Measurements from ENCODE around the gene DCUN1D3.

Gene DCUN1D3

DNA sequence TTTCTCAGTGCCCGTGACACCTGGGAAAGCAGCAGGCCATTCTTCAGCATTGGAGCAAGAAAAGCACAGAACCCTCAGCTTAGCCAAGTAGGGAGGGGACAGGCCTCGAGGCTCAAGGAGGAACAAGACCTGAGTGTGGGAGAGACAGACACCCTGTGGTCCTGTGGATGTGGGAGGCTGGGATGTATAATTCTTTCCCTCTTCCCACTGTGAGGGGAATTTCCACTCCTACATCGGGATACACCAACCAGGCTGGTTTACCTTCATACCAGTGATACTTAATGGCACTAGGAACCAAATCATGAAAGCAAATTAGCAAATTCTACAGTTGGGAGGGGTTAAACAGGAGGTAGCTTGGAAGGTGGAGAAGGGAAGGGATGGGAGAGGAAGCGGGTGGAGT lies 42.1 kb upstream of the DCUN1D3 start:
- H3K4me3 ChIP-seq (replicated peaks in 1 of 2; ENCODE audit: low read depth in 2 of 2, low read length in 2 of 2) = no peak overlapping the region
- no peak for TF ChIP-seq CTCF (IDR thresholded peaks at IDR 0.05; ENCODE audit: low read depth, low read length)
- no peak for DNase-seq (ENCODE audit: low read depth in 2 of 2)

GRCh38 chr16:20941636-20941926 lies 41.4 kb upstream of the DCUN1D3 start:
- no peak overlapping the region for H3K4me3 ChIP-seq (replicated peaks in 1 of 2; ENCODE audit: low read depth in 2 of 2, low read length in 2 of 2)
- no peak for TF ChIP-seq CTCF (IDR thresholded peaks at IDR 0.05; ENCODE audit: low read depth, low read length)
- no peak for DNase-seq (ENCODE audit: low read depth in 2 of 2)

GRCh38 chr16:20940871-20941635 lies 40.9 kb upstream of the DCUN1D3 start:
- DNase-seq (ENCODE audit: low read depth in 2 of 2) = no peak
- H3K4me3 ChIP-seq (replicated peaks in 1 of 2; ENCODE audit: low read depth in 2 of 2, low read length in 2 of 2) = no peak overlapping the region
- TF ChIP-seq CTCF (IDR thresholded peaks at IDR 0.05; ENCODE audit: low read depth, low read length) = no peak

DNA sequence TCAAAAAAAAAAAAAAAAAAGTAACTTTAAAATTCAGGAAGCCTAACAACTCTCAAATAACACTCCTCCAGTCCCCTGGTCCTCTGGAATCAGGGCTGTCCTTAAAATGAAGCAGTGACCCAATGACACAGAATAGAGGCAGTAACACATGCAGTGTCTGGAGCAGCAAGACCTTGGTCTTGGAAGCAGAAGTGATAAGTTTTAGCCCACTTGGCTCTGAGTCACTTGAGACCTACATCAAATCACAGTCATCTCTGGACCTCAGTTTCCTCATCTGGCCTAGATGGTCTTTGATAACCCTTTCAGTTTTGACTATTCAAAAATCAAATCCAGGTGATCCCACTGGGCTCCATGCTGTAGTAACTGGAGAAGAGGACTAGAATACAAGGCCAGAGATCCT lies 39.5 kb upstream of the DCUN1D3 start:
- no peak for TF ChIP-seq CTCF (IDR thresholded peaks at IDR 0.05; ENCODE audit: low read depth, low read length)
- H3K4me3 ChIP-seq (replicated peaks in 1 of 2; ENCODE audit: low read depth in 2 of 2, low read length in 2 of 2) = no peak overlapping the region
- no peak for DNase-seq (ENCODE audit: low read depth in 2 of 2)

- DNase-seq (ENCODE audit: low read depth in 2 of 2) = peak; percentile 48 to 75
- no peak for TF ChIP-seq CTCF (IDR thresholded peaks at IDR 0.05; ENCODE audit: low read depth, low read length)
- H3K4me3 ChIP-seq (replicated peaks in 1 of 2; ENCODE audit: low read depth in 2 of 2, low read length in 2 of 2) = no peak overlapping the region
Measured at GRCh38 chr16:20938426-20938825, 38.3 kb upstream of the DCUN1D3 start.

- DNase-seq (ENCODE audit: low read depth in 2 of 2) = no peak
- no peak for TF ChIP-seq CTCF (IDR thresholded peaks at IDR 0.05; ENCODE audit: low read depth, low read length)
- no peak overlapping the region for H3K4me3 ChIP-seq (replicated peaks in 1 of 2; ENCODE audit: low read depth in 2 of 2, low read length in 2 of 2)
Measured at GRCh38 chr16:20937736-20938135, 37.6 kb upstream of the DCUN1D3 start.

DNA sequence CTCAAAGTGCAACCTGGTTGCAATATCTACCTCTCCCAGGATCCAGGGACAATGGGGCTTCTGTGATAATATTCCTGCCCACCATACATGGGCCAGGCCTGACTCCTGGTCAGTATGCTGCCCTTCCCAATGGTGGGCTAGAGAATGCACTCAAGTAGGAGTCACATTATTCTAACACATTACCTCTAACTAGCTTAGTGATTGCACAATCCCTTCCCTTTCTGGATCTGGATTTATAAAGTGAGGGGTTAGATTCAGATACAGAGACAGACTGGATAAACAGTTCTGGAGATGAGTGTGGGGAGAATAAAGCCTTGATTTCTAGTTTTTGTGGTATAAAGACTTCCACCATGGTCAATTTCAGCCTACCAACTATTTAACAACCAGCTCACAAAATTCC lies 33.4 kb upstream of the DCUN1D3 start:
- H3K4me3 ChIP-seq (replicated peaks in 1 of 2; ENCODE audit: low read depth in 2 of 2, low read length in 2 of 2) = no peak overlapping the region
- DNase-seq (ENCODE audit: low read depth in 2 of 2) = no peak
- no peak for TF ChIP-seq CTCF (IDR thresholded peaks at IDR 0.05; ENCODE audit: low read depth, low read length)

All from cardiac fibroblast (primary cell).